AG09309 (cell line): ENCODE results near the gene MBP.
"Not testable (repeated sequence)": the region's sequence is repeated elsewhere in the genome, so short reads cannot be mapped to it uniquely, and the experiment has no call there.

ENCODE experiments used
- DNase-seq: peaks from one replicate; pipeline ENCODE4 v3.0.0-alpha.2; 2010; ENCODE audit warnings: low read depth
- H3K4me3 ChIP-seq: 2 replicates; pipeline ENCODE4 v1.5.1; 2011; ENCODE audit warnings: mild to moderate bottlenecking, low read depth, low read length, moderate library complexity; ENCODE audit not compliant: control insufficient read depth
- CTCF ChIP-seq: IDR thresholded peaks from 2 replicates; pipeline ENCODE4 v1.5.1; 2011; ENCODE audit warnings: mild to moderate bottlenecking, low read depth, low read length, inconsistent platforms; ENCODE audit not compliant: insufficient read depth, control insufficient read depth; ENCODE audit errors: missing control alignments

MBP gene

GRCh38 chr18:76970770-76971559 lies 161.6 kb downstream of the MBP start:
- no peak for DNase-seq
- H3K4me3 ChIP-seq: no peak overlapping the region
- no peak for TF ChIP-seq CTCF

DNA sequence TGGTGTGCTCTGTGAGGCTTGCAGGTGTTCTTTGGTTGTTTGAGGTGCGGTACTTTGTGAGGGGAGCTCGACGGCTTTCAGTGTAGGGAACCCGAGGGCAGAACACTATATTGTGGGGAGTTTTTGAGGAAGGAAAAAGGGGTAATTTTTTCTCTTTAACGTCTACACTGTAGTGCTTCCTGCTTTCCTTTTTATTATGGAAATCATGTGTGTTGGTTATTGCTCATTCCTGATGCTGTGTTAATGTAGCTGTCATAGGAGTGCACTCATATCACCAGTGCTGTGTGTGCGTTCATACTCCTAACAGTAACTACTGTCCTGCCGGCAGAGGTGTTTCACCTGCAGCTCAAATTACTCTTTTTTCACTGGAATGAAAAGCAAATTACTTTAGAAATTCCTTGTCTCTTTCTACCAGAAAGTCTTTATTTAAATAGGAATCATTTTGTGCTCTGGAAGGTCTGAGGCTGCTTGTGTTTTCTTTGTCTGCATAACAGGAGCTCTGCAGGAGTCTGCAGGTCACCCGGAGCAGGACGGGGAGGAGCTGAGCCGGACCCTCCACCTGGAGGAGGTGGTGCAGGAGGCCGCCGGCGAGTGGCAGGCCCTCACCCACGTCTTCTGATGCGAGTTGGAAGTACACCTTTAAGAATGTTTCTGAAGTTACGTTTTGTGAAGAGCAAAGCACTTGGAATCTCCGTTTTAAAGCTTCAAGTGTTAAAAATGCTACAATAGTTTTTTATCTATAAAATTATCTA lies 164.7 kb downstream of the MBP start:
- no peak for TF ChIP-seq CTCF
- H3K4me3 ChIP-seq: no peak overlapping the region
- no peak for DNase-seq

DNA sequence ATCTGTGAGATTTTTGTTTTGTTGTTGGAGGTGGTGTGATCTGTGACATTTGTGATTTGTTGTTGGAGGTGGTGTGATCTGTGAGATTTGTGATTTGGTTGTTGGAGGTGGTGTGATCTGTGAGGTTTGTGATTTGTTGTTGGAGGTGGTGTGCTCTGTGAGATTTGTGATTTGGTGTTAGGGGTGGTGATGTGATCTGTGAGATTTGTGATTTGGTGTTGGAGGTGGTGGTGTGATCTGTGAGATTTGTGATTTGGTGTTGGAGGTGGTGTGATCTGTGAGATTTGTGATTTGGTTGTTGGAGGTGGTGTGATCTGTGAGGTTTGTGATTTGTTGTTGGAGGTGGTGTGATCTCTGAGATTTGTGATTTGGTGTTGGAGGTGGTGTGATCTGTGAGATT lies 165.3 kb downstream of the MBP start:
- not testable (repeated sequence) for DNase-seq, H3K4me3 ChIP-seq

- DNase-seq, H3K4me3 ChIP-seq: not testable (repeated sequence)
Observed at GRCh38 chr18:76965555-76966151, 166.9 kb downstream of the MBP start.

GRCh38 chr18:76963936-76964335 lies 168.6 kb downstream of the MBP start:
- no peak overlapping the region for H3K4me3 ChIP-seq
- no peak for TF ChIP-seq CTCF
- DNase-seq: no peak

- TF ChIP-seq CTCF: no peak
- H3K4me3 ChIP-seq: no peak overlapping the region
- no peak for DNase-seq
Observed at GRCh38 chr18:76962851-76963250, 169.7 kb downstream of the MBP start.

GRCh38 chr18:76960528-76961035 lies 172.0 kb downstream of the MBP start:
- no peak for TF ChIP-seq CTCF
- no peak for DNase-seq
- no peak overlapping the region for H3K4me3 ChIP-seq
